ENCODE data around the gene RPS6KA2. TPM values are rescaled to one million over a fixed set of nuclear protein-coding genes. Genes with fewer than 3 reads are reported as not detected.

The RPS6KA2 gene
- total RNA-seq, 1 experiment from 2014 or later = 12.3 TPM

DNA sequence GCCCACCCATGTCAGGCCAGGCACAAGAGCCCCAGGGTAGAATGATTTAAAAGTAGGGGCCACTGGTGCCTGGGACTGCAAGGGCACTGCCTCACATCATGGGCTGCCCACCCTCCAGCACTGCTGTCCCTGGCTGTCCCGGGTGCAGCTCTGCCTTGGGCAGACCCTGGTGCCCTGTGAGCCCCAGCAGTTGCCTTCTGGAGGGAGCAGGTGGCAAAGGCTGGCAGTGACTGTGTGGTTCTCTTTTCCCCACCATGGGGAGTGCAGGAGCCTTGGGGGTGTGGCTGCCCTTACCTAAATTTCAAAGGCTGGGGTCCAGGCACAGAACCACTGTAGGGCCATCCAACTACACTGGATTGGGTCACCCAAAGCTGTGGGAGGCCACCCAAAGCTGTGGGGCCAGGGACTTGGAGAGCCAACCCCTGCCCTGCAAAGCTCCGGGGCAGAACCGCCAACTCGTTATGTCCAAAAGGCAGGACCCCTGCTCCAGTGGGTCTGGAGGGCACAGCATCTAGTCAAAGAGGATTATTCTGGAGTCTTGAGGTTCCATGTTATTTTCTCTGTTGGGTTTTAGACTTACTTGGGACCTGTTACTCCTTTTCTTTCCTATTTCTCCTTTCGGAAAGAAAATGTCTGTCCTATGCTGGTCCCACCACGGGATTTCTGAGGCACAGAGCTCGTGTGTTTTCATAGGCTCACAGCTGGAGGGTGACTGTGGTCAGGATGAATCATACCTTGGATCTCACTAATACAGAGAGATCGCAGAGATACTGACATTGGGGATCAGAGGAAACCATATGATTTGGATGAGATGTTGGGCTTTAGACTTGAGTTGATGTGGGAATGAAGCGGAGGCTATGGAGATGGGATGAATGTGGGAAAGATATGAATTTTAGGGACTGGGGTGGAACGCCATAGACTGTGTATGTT, 105.9 kb downstream of the RPS6KA2 start:
- H3K9me3 Mint-ChIP-seq = peaks cover 17 to 19% of the 10 kb centered on the region in 2 experiments
- Histone ChIP-seq H3K9me3 (ENCODE audit: control insufficient read depth, low read depth, low read length) (peaks cover 6% of the 10 kb centered on the region), H2BK20ac (ENCODE audit: low read depth, low read length, poor library complexity, severe bottlenecking) (no peak overlapping the region), H4K20me1 (ENCODE audit: control insufficient read depth, insufficient read depth, insufficient read length) (no peaks in the 10 kb centered on the region), H3K23me2 (ENCODE audit: insufficient read length, low read depth, low read length, poor library complexity, severe bottlenecking) (no peaks in the 10 kb centered on the region), H3K79me1 (ENCODE audit: insufficient read depth, low read depth, low read length, poor library complexity, severe bottlenecking) (no peaks in the 10 kb centered on the region), H3K4me2 (ENCODE audit: insufficient read depth, insufficient read length, low read length) (no peak overlapping the region), H3K27me3 (ENCODE audit: insufficient read depth, low read length) (no peaks in the 10 kb centered on the region), H3K18ac (ENCODE audit: insufficient read length, low read depth, low read length) (no peak overlapping the region), H3K79me2 (ENCODE audit: insufficient read depth, low read length) (no peaks in the 10 kb centered on the region), H3K27ac (ENCODE audit: insufficient read length, low read depth, low read length) (no peak overlapping the region), H2BK5ac (ENCODE audit: insufficient read length, low read length) (no peak overlapping the region), H4K8ac (replicated peaks; ENCODE audit: insufficient read length, low read depth, low read length) (no peak overlapping the region), H3K4me1 (ENCODE audit: insufficient read depth, low read length) (no peaks in the 10 kb centered on the region), H4K91ac (ENCODE audit: insufficient read length, low read depth, low read length) (no peak overlapping the region), H4K5ac (ENCODE audit: insufficient read length, low read depth, low read length) (no peak overlapping the region), H3T11ph (ENCODE audit: low read length) (no peak overlapping the region), H3K56ac (ENCODE audit: insufficient read length, low read depth, low read length) (no peak overlapping the region), H3K4ac (ENCODE audit: low read depth, low read length) (no peak overlapping the region), H3K14ac (ENCODE audit: insufficient read depth, low read length) (no peak overlapping the region), H2AFZ (ENCODE audit: low read length) (no peak overlapping the region), H3K23ac (ENCODE audit: insufficient read length, low read depth, low read length) (no peak overlapping the region), H2BK15ac (ENCODE audit: low read depth, low read length) (no peak overlapping the region), H2AK5ac (ENCODE audit: insufficient read length, low read length) (no peak overlapping the region), H3K9ac (ENCODE audit: extremely low read depth, insufficient read length, low read length) (no peak overlapping the region), H2BK12ac (ENCODE audit: insufficient read length, low read depth, low read length) (no peak overlapping the region), H2BK120ac (ENCODE audit: low read depth, low read length, poor library complexity, severe bottlenecking) (no peak overlapping the region)
- no peak overlapping the region for H3K4me3 Mint-ChIP-seq
- H3K36me3 Mint-ChIP-seq (ENCODE audit: insufficient read depth in 1 of 3, low read depth in 3 of 3) = peaks cover 25 to 39% (median 32%) of the 10 kb centered on the region in 3 experiments
- H3K27me3 Mint-ChIP-seq (ENCODE audit: low read depth) = no peaks in the 10 kb centered on the region; the same call in 1 of the 2 replicates
- peaks cover 2 to 8% of the 10 kb centered on the region in 2 experiments; a peak in 3 of 4 replicates for H3K4me1 Mint-ChIP-seq
- no peak overlapping the region for H3K27ac Mint-ChIP-seq
- TF ChIP-seq, protein P1, sequence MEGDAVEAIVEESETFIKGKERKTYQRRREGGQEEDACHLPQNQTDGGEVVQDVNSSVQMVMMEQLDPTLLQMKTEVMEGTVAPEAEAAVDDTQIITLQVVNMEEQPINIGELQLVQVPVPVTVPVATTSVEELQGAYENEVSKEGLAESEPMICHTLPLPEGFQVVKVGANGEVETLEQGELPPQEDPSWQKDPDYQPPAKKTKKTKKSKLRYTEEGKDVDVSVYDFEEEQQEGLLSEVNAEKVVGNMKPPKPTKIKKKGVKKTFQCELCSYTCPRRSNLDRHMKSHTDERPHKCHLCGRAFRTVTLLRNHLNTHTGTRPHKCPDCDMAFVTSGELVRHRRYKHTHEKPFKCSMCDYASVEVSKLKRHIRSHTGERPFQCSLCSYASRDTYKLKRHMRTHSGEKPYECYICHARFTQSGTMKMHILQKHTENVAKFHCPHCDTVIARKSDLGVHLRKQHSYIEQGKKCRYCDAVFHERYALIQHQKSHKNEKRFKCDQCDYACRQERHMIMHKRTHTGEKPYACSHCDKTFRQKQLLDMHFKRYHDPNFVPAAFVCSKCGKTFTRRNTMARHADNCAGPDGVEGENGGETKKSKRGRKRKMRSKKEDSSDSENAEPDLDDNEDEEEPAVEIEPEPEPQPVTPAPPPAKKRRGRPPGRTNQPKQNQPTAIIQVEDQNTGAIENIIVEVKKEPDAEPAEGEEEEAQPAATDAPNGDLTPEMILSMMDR (conservative IDR thresholded peaks at IDR 0.05) = no peak
- WGBS (ENCODE audit: extremely low coverage, insufficient read length, low lambda C conversion rate) = 100% methylated on average over 1 of the region's 10 CpGs
- no peak for DNase-seq
